Type B pancreatic cell (in vitro differentiated cells): ENCODE results near the gene COL23A1. TPM values are rescaled to one million over a fixed set of nuclear protein-coding genes. Genes with fewer than 3 reads are reported as not detected.

Experiments
- DNase-seq: peaks from one replicate; pipeline ENCODE4 v3.0.0; 2021; ENCODE audit warnings: mixed read lengths; ENCODE audit not compliant: unreplicated experiment; ENCODE audit errors: extremely low spot score
- H3K27ac Mint-ChIP-seq: 2 replicates; pipeline ENCODE4 v1.8.0; 2021; ENCODE audit warnings: mild to moderate bottlenecking, mixed read lengths
- H3K27me3 Mint-ChIP-seq: 2 replicates; pipeline ENCODE4 v1.8.0; 2021; ENCODE audit warnings: mixed read lengths
- H3K36me3 Mint-ChIP-seq: 2 replicates; pipeline ENCODE4 v1.8.0; 2021; ENCODE audit warnings: mixed read lengths
- H3K4me1 Mint-ChIP-seq: one replicate; pipeline ENCODE4 v1.8.0; 2021; ENCODE audit warnings: mixed read lengths; ENCODE audit not compliant: unreplicated experiment
- H3K4me3 Mint-ChIP-seq: 2 replicates; pipeline ENCODE4 v1.8.0; 2021; ENCODE audit warnings: mild to moderate bottlenecking, mixed read lengths
- H3K9me3 Mint-ChIP-seq: 2 replicates; pipeline ENCODE4 v1.8.0; 2021; ENCODE audit warnings: mixed read lengths
- total RNA-seq: library from RNA; stranded (reverse); gene quantifications from 2 replicates; pipeline ENCODE4 v1.2.1, GENCODE V29; 2021; ENCODE audit warnings: low replicate concordance
- TF ChIP-seq, protein P1 (sequence below): fragments of 200-600 bp; sonication (generic); conservative IDR thresholded peaks from 2 replicates; pipeline ENCODE4 v1.5.0; 2021; ENCODE audit warnings: antibody characterized with exemption, mild to moderate bottlenecking

COL23A1 gene
- total RNA-seq, 1 donor from 2014 or later = 15.5 TPM

DNA sequence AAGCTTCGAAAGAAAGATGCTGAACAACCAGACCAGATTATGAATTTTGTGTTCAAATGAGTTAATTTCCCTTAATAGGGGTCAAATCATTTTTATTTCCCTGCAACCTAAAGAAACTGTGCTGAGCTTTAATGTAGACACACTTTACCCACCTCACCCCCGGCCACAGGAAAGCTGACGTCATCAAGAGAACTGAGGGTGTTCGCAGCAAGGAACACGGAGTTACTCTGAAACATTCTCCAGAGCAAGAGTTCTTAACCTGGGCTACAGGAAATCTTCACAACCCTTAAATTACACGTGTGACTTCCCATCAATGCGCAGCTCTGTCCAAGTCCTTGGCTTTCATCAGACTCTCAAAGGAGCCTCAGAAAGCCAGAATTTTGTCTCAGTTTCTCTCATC, 116.3 kb downstream of the COL23A1 start:
- Mint-ChIP-seq H3K4me3 (no peak overlapping the region), H3K36me3 (no peaks in the 10 kb centered on the region), H3K4me1 (peaks cover 40% of the 10 kb centered on the region), H3K27me3 (peaks cover 7% of the 10 kb centered on the region), H3K9me3 (peaks cover 4% of the 10 kb centered on the region), H3K27ac (peak overlapping the region; percentile 96)
- DNase-seq = no peak
- TF ChIP-seq, protein P1, sequence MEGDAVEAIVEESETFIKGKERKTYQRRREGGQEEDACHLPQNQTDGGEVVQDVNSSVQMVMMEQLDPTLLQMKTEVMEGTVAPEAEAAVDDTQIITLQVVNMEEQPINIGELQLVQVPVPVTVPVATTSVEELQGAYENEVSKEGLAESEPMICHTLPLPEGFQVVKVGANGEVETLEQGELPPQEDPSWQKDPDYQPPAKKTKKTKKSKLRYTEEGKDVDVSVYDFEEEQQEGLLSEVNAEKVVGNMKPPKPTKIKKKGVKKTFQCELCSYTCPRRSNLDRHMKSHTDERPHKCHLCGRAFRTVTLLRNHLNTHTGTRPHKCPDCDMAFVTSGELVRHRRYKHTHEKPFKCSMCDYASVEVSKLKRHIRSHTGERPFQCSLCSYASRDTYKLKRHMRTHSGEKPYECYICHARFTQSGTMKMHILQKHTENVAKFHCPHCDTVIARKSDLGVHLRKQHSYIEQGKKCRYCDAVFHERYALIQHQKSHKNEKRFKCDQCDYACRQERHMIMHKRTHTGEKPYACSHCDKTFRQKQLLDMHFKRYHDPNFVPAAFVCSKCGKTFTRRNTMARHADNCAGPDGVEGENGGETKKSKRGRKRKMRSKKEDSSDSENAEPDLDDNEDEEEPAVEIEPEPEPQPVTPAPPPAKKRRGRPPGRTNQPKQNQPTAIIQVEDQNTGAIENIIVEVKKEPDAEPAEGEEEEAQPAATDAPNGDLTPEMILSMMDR = no peak

- Mint-ChIP-seq H3K27ac (no peak overlapping the region), H3K36me3 (no peaks in the 10 kb centered on the region), H3K9me3 (peaks cover 4% of the 10 kb centered on the region), H3K4me1 (peaks cover 47% of the 10 kb centered on the region), H3K4me3 (no peak overlapping the region), H3K27me3 (peaks cover 7% of the 10 kb centered on the region)
- no peak for DNase-seq
- TF ChIP-seq, protein P1 = no peak
Measured at GRCh38 chr5:178472138-178472537, 118.1 kb downstream of the COL23A1 start.

GRCh38 chr5:178471711-178472110, 118.5 kb downstream of the COL23A1 start:
- DNase-seq = no peak
- TF ChIP-seq, protein P1 = no peak
- no peak overlapping the region for H3K27ac Mint-ChIP-seq
- peaks cover 4% of the 10 kb centered on the region for H3K9me3 Mint-ChIP-seq
- no peaks in the 10 kb centered on the region for H3K36me3 Mint-ChIP-seq
- no peak overlapping the region for H3K4me3 Mint-ChIP-seq
- peaks cover 47% of the 10 kb centered on the region for H3K4me1 Mint-ChIP-seq
- peaks cover 7% of the 10 kb centered on the region for H3K27me3 Mint-ChIP-seq

GRCh38 chr5:178470760-178471025, 119.5 kb downstream of the COL23A1 start:
- Mint-ChIP-seq H3K4me3 (no peak overlapping the region), H3K9me3 (peaks cover 4% of the 10 kb centered on the region), H3K4me1 (peaks cover 47% of the 10 kb centered on the region), H3K27me3 (peaks cover 7% of the 10 kb centered on the region), H3K36me3 (no peaks in the 10 kb centered on the region), H3K27ac (no peak overlapping the region)
- DNase-seq = no peak
- TF ChIP-seq, protein P1 = no peak

DNA sequence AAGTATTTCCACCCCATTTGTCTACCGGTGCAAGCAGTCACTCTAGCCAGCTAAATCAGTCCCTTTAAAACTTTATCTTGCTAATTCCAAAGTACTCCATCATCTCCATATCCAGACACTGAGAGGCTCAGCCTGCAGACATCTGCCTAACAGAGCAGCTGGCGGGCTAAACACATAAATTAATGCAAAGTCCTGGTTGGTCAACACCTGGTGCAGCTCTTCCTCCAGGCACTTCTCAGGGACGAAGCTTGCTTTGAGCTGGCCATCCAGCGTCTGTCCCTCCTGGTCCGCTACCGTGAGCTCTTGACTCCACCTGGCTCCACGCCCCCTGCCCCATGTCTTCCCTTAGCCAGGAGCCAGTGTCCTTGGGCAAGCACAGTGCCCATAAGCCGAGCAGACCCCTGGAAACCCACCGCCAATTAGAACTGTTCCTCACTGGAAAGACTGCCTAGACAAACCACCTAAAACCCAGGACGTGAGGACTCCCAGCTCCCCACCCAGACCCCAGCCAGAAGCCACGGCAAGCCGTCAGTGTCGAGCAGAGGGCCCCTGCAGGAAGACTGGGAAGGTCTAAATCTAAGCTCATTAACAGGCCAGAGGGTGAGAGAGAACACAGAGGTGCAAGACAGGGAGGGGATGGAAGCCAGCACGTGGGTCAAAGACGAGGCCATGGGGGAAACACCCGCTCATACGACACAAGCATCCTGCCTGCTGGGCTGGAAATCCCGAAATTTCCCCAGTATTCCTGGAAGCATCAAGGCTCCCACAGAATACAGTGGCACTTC, 120.0 kb downstream of the COL23A1 start:
- peak; percentile 60 for DNase-seq
- H3K4me1 Mint-ChIP-seq = peaks cover 51% of the 10 kb centered on the region
- no peak overlapping the region for H3K27ac Mint-ChIP-seq

More for the DNA sequence above, 120.0 kb downstream of the COL23A1 start:
- H3K9me3 Mint-ChIP-seq = peaks cover 3% of the 10 kb centered on the region
- H3K27me3 Mint-ChIP-seq = peaks cover 7% of the 10 kb centered on the region
- no peaks in the 10 kb centered on the region for H3K36me3 Mint-ChIP-seq
- TF ChIP-seq, protein P1 = no peak
- H3K4me3 Mint-ChIP-seq = no peak overlapping the region
